GM23338 (cell line): ENCODE measurements around the gene GPHA2.

ENCODE experiments used
- CREB1 ChIP-seq: fragments of 250-450 bp; sonication (Bioruptor Pico); IDR thresholded peaks from 2 replicates; pipeline ENCODE4 v1.5.0; 2020; ENCODE audit warnings: low read depth, mild to moderate bottlenecking, moderate library complexity
- CTCF ChIP-seq, 2 experiments: fragments of 200-600 bp in 1 of 2; sonication (generic) in 1 of 2; conservative IDR thresholded peaks; 2 replicates each; pipeline versions ENCODE4 v1.5.1 to v1.6.1; 2016 to 2017; ENCODE audit warnings: antibody characterized with exemption in 2 of 2, low read depth in 2 of 2, mild to moderate bottlenecking in 2 of 2, moderate library complexity in 1 of 2
- ETS1 ChIP-seq: IDR thresholded peaks from 2 replicates; pipeline ENCODE4 v1.6.1; 2016; ENCODE audit warnings: antibody characterized with exemption
- EZH2 ChIP-seq: fragments of 200-600 bp; sonication (generic); IDR thresholded peaks from one replicate; pipeline ENCODE4 v1.8.0; 2017; ENCODE audit warnings: antibody characterized with exemption, mild to moderate bottlenecking, low read depth; ENCODE audit not compliant: unreplicated experiment
- EZH2phosphoT487 ChIP-seq: fragments of 200-600 bp; sonication (generic); IDR thresholded peaks from one replicate; pipeline ENCODE4 v1.8.1; 2018; ENCODE audit warnings: antibody characterized with exemption; ENCODE audit not compliant: unreplicated experiment
- JUNB ChIP-seq: IDR thresholded peaks from one replicate; pipeline ENCODE4 v1.6.1; 2016; ENCODE audit warnings: antibody characterized with exemption; ENCODE audit not compliant: unreplicated experiment
- NANOG ChIP-seq: IDR thresholded peaks from 2 replicates; pipeline ENCODE4 v1.6.1; 2016; ENCODE audit warnings: antibody characterized with exemption, borderline replicate concordance
- POLR2AphosphoS5 ChIP-seq: IDR thresholded peaks from 2 replicates; pipeline ENCODE4 v1.6.1; 2016; ENCODE audit warnings: antibody characterized with exemption, low read depth
- REST ChIP-seq: IDR thresholded peaks from one replicate; pipeline ENCODE4 v1.6.1; 2018; ENCODE audit warnings: antibody characterized with exemption; ENCODE audit not compliant: unreplicated experiment
- STAT1 ChIP-seq: IDR thresholded peaks from one replicate; pipeline ENCODE4 v1.6.1; 2016; ENCODE audit warnings: antibody characterized with exemption; ENCODE audit not compliant: unreplicated experiment
- ZNF114 ChIP-seq: fragments of 250-450 bp; sonication (Bioruptor Pico); IDR thresholded peaks from 2 replicates; pipeline ENCODE4 v1.5.0; 2020; ENCODE audit warnings: mild to moderate bottlenecking, moderate library complexity
- ZNF331 ChIP-seq: fragments of 250-450 bp; sonication (Bioruptor Pico); IDR thresholded peaks from 2 replicates; pipeline ENCODE4 v1.5.0; 2020; ENCODE audit warnings: low read depth, mild to moderate bottlenecking, moderate library complexity
- ZNF462 ChIP-seq: fragments of 250-450 bp; sonication (Bioruptor Pico); IDR thresholded peaks from 2 replicates; pipeline ENCODE4 v1.5.0; 2020; ENCODE audit warnings: mild to moderate bottlenecking, moderate library complexity

GRCh38 chr11:64935359-64936081 is at the start of gene GPHA2:
- TF ChIP-seq EZH2 (no peak), CTCF (conservative IDR thresholded peaks at IDR 0.05; ENCODE audit: low read depth in 2 of 2) (0 out of 4 replicates have a peak, but pooled peaks of 1 of the 2 experiments have one; percentile 9), POLR2AphosphoS5 (no peak), EZH2phosphoT487 (no peak), REST (no peak), CREB1 (CRISPR knock-in tag) (no peak), JUNB (no peak), ZNF331 (CRISPR knock-in tag) (no peak), ZNF114 (no peak), NANOG (no peak), ETS1 (no peak), ZNF462 (CRISPR knock-in tag) (no peak), STAT1 (no peak)
